Kidney (tissue), 22 donors: ENCODE results near the gene GFRA3. TPM values are rescaled to one million over a fixed set of nuclear protein-coding genes. Genes with fewer than 3 reads are reported as not detected.
"Not testable (repeated sequence)": the region's sequence is repeated elsewhere in the genome, so short reads cannot be mapped to it uniquely, and the experiment has no call there.

ENCODE experiments used
- DNase-seq, 5 donors: peaks; one replicate each; pipeline ENCODE4 v3.0.0-alpha.2; 2013 to 2020
- FAIRE-seq: peaks from 2 replicates; lab custom pipeline; 2012; peaks lifted over from hg19 to GRCh38; lab: Jason Lieb, UNC
- H3K27ac ChIP-seq, 2 donors: one replicate each; pipeline ENCODE4 v1.7.0; 2013; ENCODE audit warnings: low read depth in 2 of 2, low read length in 2 of 2, inconsistent platforms in 1 of 2
- H3K27me3 ChIP-seq: one replicate; pipeline ENCODE4 v1.7.1; 2013; ENCODE audit warnings: low read length, inconsistent platforms; ENCODE audit not compliant: control insufficient read depth, insufficient read depth
- H3K36me3 ChIP-seq, 3 donors: one replicate each; pipeline versions ENCODE4 v1.7.0 to v1.7.1; 2013; ENCODE audit warnings: low read length in 3 of 3, control low read depth in 1 of 3, inconsistent platforms in 1 of 3; ENCODE audit not compliant: insufficient read depth in 3 of 3, control insufficient read depth in 2 of 3
- H3K4me1 ChIP-seq, 3 donors: one replicate each; pipeline versions ENCODE4 v1.7.0 to v1.7.1; 2013; ENCODE audit warnings: low read length in 3 of 3, inconsistent platforms in 1 of 3, low read depth in 1 of 3; ENCODE audit not compliant: control insufficient read depth in 2 of 3, insufficient read depth in 2 of 3
- H3K4me3 ChIP-seq, 3 donors: one replicate each; pipeline versions ENCODE4 v1.7.0 to v1.8.1; 2013; ENCODE audit warnings: low read length in 3 of 3, control low read depth in 1 of 3, inconsistent platforms in 1 of 3
- H3K9ac ChIP-seq, 3 donors: one replicate each; pipeline versions ENCODE4 v1.7.0 to v1.7.1; 2013; ENCODE audit warnings: low read length in 3 of 3, control low read depth in 1 of 3, inconsistent platforms in 1 of 3
- H3K9me3 ChIP-seq, 3 donors: one replicate each; pipeline versions ENCODE4 v1.7.0 to v1.7.1; 2013; ENCODE audit warnings: low read length in 3 of 3, control low read depth in 1 of 3, inconsistent platforms in 1 of 3; ENCODE audit not compliant: control insufficient read depth in 2 of 3, insufficient read depth in 1 of 3
- intact Hi-C: fragments of 100-400 bp; cut with DNase I; formaldehyde crosslinking; loops from one replicate; pipeline ENCODE4 v1.11.1; 2022
- long read RNA-seq, 10 donors: library from polyadenylated mRNA in 1 of 10; unstranded in 1 of 10; transcript quantifications; one replicate each; pipeline ENCODE4 v2.0.0 and lab custom pipeline, GENCODE V29; 2021 to 2026
- polyA plus RNA-seq: library from polyadenylated mRNA; stranded (reverse); fragments of 350-450 nt; fragmentation: Illumina TruSeq; extraction: RNeasy Lipid Tissue Mini Kit (QIAGEN cat#74804); gene quantifications from one replicate; pipeline ENCODE4 v1.2.3, GENCODE V29; 2014; ENCODE audit warnings: low read depth, low replicate concordance; ENCODE audit not compliant: insufficient read depth
- total RNA-seq: library from RNA; stranded (reverse); fragmentation: NEBNext Ultra II Directional; extraction: Animal tissue kit (Norgen Biotek cat#: 25700); gene quantifications from one replicate; pipeline ENCODE4 v1.2.1, GENCODE V29; 2021
- TF ChIP-seq, protein P1 (sequence below): IDR thresholded peaks from 3 replicates; pipeline ENCODE4 v1.5.1; 2012; ENCODE audit warnings: mild to moderate bottlenecking, moderate library complexity, borderline replicate concordance; ENCODE audit not compliant: insufficient read depth; ENCODE audit errors: extremely low read depth
- donor health status: control.
- donor health status: control.
- donor health status: control.
- donor health status: control.
- donor health status: control.
- donor health status: DM: yes; HTN: yes; CAD: no.
- donor health status: Normal renal cell carcinoma (clear cell type).

The GFRA3 gene, protein sequence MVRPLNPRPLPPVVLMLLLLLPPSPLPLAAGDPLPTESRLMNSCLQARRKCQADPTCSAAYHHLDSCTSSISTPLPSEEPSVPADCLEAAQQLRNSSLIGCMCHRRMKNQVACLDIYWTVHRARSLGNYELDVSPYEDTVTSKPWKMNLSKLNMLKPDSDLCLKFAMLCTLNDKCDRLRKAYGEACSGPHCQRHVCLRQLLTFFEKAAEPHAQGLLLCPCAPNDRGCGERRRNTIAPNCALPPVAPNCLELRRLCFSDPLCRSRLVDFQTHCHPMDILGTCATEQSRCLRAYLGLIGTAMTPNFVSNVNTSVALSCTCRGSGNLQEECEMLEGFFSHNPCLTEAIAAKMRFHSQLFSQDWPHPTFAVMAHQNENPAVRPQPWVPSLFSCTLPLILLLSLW
- 0.41 TPM for total RNA-seq
- 1.0 TPM for polyA plus RNA-seq
- long read RNA-seq, donor 1 = 0 reads
- long read RNA-seq, donor 2, partial matches to known transcripts = 0 of 1 reads
- long read RNA-seq, donor 2, other reads (novel, unspliced or antisense) = 0 of 1 reads
- long read RNA-seq, donor 3 = 0 reads
- long read RNA-seq, donor 4 = 0 reads
- long read RNA-seq, donor 5 = 0 reads
- long read RNA-seq, donor 6 = 0 reads
- long read RNA-seq, donor 7 = 0 reads
- long read RNA-seq, donor 8 = 0 reads
- long read RNA-seq, donor 9 = 0 reads
- long read RNA-seq, donor 10 = 0 reads

DNA sequence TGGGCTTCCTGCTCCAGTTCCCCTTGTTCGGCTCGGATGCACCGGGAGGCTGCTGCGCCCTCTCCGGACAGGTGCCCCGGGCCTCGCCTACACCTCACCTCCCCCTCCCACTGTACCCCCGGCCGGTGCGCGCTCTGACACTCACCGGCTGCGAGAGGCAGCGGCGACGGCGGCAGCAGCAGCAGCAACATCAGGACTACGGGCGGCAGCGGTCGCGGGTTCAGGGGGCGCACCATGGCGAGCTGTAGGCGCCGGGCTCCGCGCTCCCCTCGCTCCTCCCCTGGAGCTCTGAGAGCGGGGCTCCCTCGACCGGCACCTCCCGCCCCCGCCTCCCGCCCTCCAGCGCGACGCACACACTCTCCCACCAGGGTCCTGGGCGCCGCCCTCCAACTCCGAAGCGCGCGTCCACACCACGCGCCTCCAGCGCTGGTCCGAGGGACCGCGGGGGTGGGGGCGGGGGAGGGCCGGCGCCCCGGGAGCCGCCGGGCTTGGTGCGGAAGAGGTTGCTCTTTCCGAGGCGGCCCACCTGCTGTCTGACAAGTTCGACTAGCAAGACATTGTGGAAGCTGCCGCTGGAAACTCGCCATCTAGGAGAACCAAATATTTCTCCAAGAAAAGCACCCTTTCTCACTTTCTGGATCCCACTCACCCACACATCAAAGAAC is at the start of gene GFRA3:
GFRA3 (minus strand) TSS at position 433 of the 665 bp plus-strand sequence; CDS start at position 236, 197 bp downstream.
- no peak for FAIRE-seq
- no peak within 1 kb of the TSS for H3K27ac ChIP-seq

DNA sequence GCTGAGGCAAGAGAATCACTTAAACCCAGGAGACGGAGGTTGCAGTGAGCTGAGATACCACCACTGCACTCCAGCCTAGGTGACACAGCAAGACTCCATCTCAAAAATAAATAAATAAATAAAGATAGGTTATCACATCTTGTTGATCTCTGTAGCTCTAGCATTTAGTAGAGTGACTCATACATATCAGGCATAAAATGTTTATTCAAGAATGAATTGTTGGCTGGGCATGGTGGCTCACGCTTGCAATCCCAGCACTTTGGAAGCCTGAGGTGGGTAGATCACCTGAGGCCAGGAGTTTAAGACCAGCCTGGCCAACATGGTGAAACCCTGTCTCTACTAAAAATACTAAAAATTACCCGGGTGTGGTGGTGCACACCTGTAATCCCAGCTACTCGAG is 43.8 kb upstream of the GFRA3 start:
- intact Hi-C loops, H3K9me3 ChIP-seq, DNase-seq, H3K4me1 ChIP-seq, H3K36me3 ChIP-seq, FAIRE-seq, H3K27ac ChIP-seq, H3K27me3 ChIP-seq, H3K4me3 ChIP-seq, H3K9ac ChIP-seq: not testable (repeated sequence)

More for the DNA sequence above, at the start of gene GFRA3:
- Histone ChIP-seq H3K36me3 (no peaks in the 10 kb centered on the region), H3K27me3 (no peaks in the 10 kb centered on the region), H3K9ac (no peak within 1 kb of the TSS), H3K9me3 (no peaks in the 10 kb centered on the region), H3K4me1 (peaks cover 0 to 4% (median 0%) of the 10 kb centered on the region in 3 donors), H3K4me3 (no peak within 1 kb of the TSS)
- DNase-seq = peak in 4 of 5 donors; percentile 54 to 77 (median 64)
- intact Hi-C loops = no loop called here
- TF ChIP-seq, protein P1, sequence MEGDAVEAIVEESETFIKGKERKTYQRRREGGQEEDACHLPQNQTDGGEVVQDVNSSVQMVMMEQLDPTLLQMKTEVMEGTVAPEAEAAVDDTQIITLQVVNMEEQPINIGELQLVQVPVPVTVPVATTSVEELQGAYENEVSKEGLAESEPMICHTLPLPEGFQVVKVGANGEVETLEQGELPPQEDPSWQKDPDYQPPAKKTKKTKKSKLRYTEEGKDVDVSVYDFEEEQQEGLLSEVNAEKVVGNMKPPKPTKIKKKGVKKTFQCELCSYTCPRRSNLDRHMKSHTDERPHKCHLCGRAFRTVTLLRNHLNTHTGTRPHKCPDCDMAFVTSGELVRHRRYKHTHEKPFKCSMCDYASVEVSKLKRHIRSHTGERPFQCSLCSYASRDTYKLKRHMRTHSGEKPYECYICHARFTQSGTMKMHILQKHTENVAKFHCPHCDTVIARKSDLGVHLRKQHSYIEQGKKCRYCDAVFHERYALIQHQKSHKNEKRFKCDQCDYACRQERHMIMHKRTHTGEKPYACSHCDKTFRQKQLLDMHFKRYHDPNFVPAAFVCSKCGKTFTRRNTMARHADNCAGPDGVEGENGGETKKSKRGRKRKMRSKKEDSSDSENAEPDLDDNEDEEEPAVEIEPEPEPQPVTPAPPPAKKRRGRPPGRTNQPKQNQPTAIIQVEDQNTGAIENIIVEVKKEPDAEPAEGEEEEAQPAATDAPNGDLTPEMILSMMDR = no peak

DNA sequence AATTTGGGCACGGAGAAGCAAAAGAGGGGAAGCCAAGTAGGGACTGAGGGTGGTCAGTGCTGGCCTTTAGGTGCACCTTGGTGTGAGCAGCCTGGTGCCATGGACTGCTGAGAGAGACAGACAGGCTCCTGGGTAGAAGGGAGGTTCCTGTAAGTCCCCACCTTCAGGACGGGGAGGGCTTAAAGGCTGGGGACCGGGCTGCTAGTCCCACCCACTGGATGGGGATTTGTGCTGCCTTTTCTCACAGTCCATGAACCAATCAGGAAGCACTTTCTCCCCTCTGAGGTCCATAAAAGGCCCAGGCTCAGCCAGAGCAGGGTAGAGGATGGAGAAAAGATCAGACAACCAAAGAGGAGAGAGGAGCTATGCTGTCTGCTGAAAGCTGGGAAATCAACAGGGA is 41.9 kb upstream of the GFRA3 start:
- H3K4me3 ChIP-seq = no peak overlapping the region
- intact Hi-C loops = no loop called here
- H3K9ac ChIP-seq = no peak overlapping the region
- TF ChIP-seq, protein P1 = no peak
- H3K27ac ChIP-seq = no peak overlapping the region
- FAIRE-seq (no peak), DNase-seq (no peak)
- H3K4me1 ChIP-seq = no peaks in the 10 kb centered on the region
- no peaks in the 10 kb centered on the region for H3K36me3 ChIP-seq
- no peaks in the 10 kb centered on the region for H3K9me3 ChIP-seq
- H3K27me3 ChIP-seq = no peaks in the 10 kb centered on the region
